Measurements from ENCODE around the gene IGFL3. TPM values are rescaled to one million over a fixed set of nuclear protein-coding genes. Genes with fewer than 3 reads are reported as not detected.

IGFL3 gene
- total RNA-seq, 1 experiment from 2014 or later, result not detected

GRCh38 chr19:46080561-46080960 lies 43.9 kb downstream of the IGFL3 start:
- Histone ChIP-seq H3K4me2 (ENCODE audit: insufficient read depth, insufficient read length, low read length) (no peak overlapping the region), H3K79me2 (ENCODE audit: insufficient read depth, low read length) (no peaks in the 10 kb centered on the region), H3K27me3 (ENCODE audit: insufficient read depth, low read length) (peaks cover 5% of the 10 kb centered on the region; the same call in 1 of the 2 replicates), H4K5ac (ENCODE audit: insufficient read length, low read depth, low read length) (no peak overlapping the region), H3K4me1 (ENCODE audit: insufficient read depth, low read length) (0 out of 2 replicates have a peak, but pooled peaks cover 2% of the 10 kb centered on the region), H4K8ac (replicated peaks; ENCODE audit: insufficient read length, low read depth, low read length) (no peak overlapping the region), H3K56ac (ENCODE audit: insufficient read length, low read depth, low read length) (no peak overlapping the region), H2BK120ac (ENCODE audit: low read depth, low read length, poor library complexity, severe bottlenecking) (no peak overlapping the region), H4K20me1 (ENCODE audit: control insufficient read depth, insufficient read depth, insufficient read length) (no peaks in the 10 kb centered on the region), H2BK5ac (ENCODE audit: insufficient read length, low read length) (no peak overlapping the region), H2BK12ac (ENCODE audit: insufficient read length, low read depth, low read length) (no peak overlapping the region), H2AFZ (ENCODE audit: low read length) (no peak overlapping the region), H2AK5ac (ENCODE audit: insufficient read length, low read length) (no peak overlapping the region), H2BK20ac (ENCODE audit: low read depth, low read length, poor library complexity, severe bottlenecking) (no peak overlapping the region), H3K9ac (ENCODE audit: extremely low read depth, insufficient read length, low read length) (no peak overlapping the region), H3K9me3 (ENCODE audit: control insufficient read depth, low read depth, low read length) (no peaks in the 10 kb centered on the region), H3K79me1 (ENCODE audit: insufficient read depth, low read depth, low read length, poor library complexity, severe bottlenecking) (no peaks in the 10 kb centered on the region), H2BK15ac (ENCODE audit: low read depth, low read length) (no peak overlapping the region), H4K91ac (ENCODE audit: insufficient read length, low read depth, low read length) (no peak overlapping the region), H3K18ac (ENCODE audit: insufficient read length, low read depth, low read length) (no peak overlapping the region), H3K23me2 (ENCODE audit: insufficient read length, low read depth, low read length, poor library complexity, severe bottlenecking) (peaks cover 8% of the 10 kb centered on the region), H3K27ac (ENCODE audit: insufficient read length, low read depth, low read length) (no peak overlapping the region), H3T11ph (ENCODE audit: low read length) (no peak overlapping the region), H3K4ac (ENCODE audit: low read depth, low read length) (no peak overlapping the region), H3K14ac (ENCODE audit: insufficient read depth, low read length) (no peak overlapping the region), H3K23ac (ENCODE audit: insufficient read length, low read depth, low read length) (no peak overlapping the region)
- no peaks in the 10 kb centered on the region; a peak in 1 of 7 replicates for H3K36me3 Mint-ChIP-seq (ENCODE audit: insufficient read depth in 1 of 3, low read depth in 3 of 3)
- H3K9me3 Mint-ChIP-seq, result peaks cover 0 to 8% of the 10 kb centered on the region in 2 experiments; a peak in 4 of 5 replicates
- H3K27me3 Mint-ChIP-seq (ENCODE audit: low read depth), result peaks cover 51% of the 10 kb centered on the region
- peaks cover 9 to 14% of the 10 kb centered on the region in 2 experiments for H3K4me1 Mint-ChIP-seq
- no peak for TF ChIP-seq CTCF (conservative IDR thresholded peaks at IDR 0.05)
- no CpG with 5 or more reads among the region's 3 CpGs for WGBS (ENCODE audit: extremely low coverage, insufficient read length, low lambda C conversion rate)
- no peak for DNase-seq
- H3K27ac Mint-ChIP-seq, result no peak overlapping the region
- no peak overlapping the region for H3K4me3 Mint-ChIP-seq

All from H9 (cell line).